K562 (cell line): Measurements from ENCODE around the gene GJC2. TPM values are rescaled to one million over a fixed set of nuclear protein-coding genes. Genes with fewer than 3 reads are reported as not detected.
A peak's percentile ranks its signal among the peaks of the same experiment; 100 is the strongest.

Source experiments
- CHD2 ChIP-seq: IDR thresholded peaks from 2 replicates; pipeline ENCODE4 v1.6.1; 2011; ENCODE audit warnings: low read depth, low read length
- ELF2 ChIP-seq: fragments of 250-450 bp; sonication (Bioruptor Pico); IDR thresholded peaks from 2 replicates; pipeline ENCODE4 v1.5.0; 2021; ENCODE audit warnings: mild to moderate bottlenecking
- ERF ChIP-seq: fragments of 450-650 bp; formaldehyde crosslinking; IDR thresholded peaks from 2 replicates; pipeline ENCODE4 v1.4.0; 2020; ENCODE audit warnings: mild to moderate bottlenecking, mixed read lengths
- FOXA1 ChIP-seq: fragments of 450-650 bp; IDR thresholded peaks from 2 replicates; pipeline ENCODE4 v1.6.1; 2016; ENCODE audit warnings: mild to moderate bottlenecking, borderline replicate concordance
- FOXJ2 ChIP-seq: fragments of 200-800 bp; sonication (Bioruptor generic); IDR thresholded peaks from 2 replicates; pipeline ENCODE4 v1.6.1; 2016; ENCODE audit warnings: missing genetic modification characterization, missing compliant biosample characterization
- GATAD2A ChIP-seq: fragments of 450-650 bp; IDR thresholded peaks from 2 replicates; pipeline ENCODE4 v1.6.1; 2017
- GMEB1 ChIP-seq: fragments of 250-450 bp; sonication (Bioruptor Pico); IDR thresholded peaks from 2 replicates; pipeline ENCODE4 v1.4.0; 2020; ENCODE audit warnings: mild to moderate bottlenecking
- ID3 ChIP-seq, 2 experiments: fragments of 250-450 bp in 1 of 2; fragments of 450-650 bp in 1 of 2; sonication (Bioruptor Pico) in 1 of 2; IDR thresholded peaks; 2 replicates each; pipeline versions ENCODE4 v1.6.1 to v1.8.0; 2016 to 2021; ENCODE audit warnings: mild to moderate bottlenecking in 2 of 2, moderate library complexity in 2 of 2, missing compliant biosample characterization in 1 of 2, missing genetic modification characterization in 1 of 2
- MED1 ChIP-seq: sonication (generic); formaldehyde crosslinking; IDR thresholded peaks from 2 replicates; pipeline ENCODE4 v1.8.1; 2023; ENCODE audit warnings: missing genetic modification reagents, borderline replicate concordance
- MTF1 ChIP-seq: fragments of 250-450 bp; sonication (Bioruptor Pico); IDR thresholded peaks from 2 replicates; pipeline ENCODE4 v1.9.0; 2021; ENCODE audit warnings: moderate library complexity, mild to moderate bottlenecking, inconsistent platforms, borderline replicate concordance
- NFXL1 ChIP-seq: fragments of 450-650 bp; formaldehyde crosslinking; IDR thresholded peaks from 2 replicates; pipeline ENCODE4 v1.4.0; 2021; ENCODE audit warnings: mild to moderate bottlenecking
- NR2C2 ChIP-seq, 2 experiments: fragments of 200-800 bp in 1 of 2; sonication (Bioruptor generic) in 1 of 2; sonication (generic) in 1 of 2; formaldehyde crosslinking in 1 of 2; IDR thresholded peaks; 2 replicates each; pipeline versions ENCODE4 v1.6.1 to v1.8.0; 2016 to 2022; ENCODE audit warnings: mild to moderate bottlenecking in 1 of 2, missing compliant biosample characterization in 1 of 2, missing genetic modification characterization in 1 of 2, missing genetic modification reagents in 1 of 2
- POLR2A ChIP-seq: fragments of 450-650 bp; conservative IDR thresholded peaks from 2 replicates; pipeline ENCODE4 v1.6.1; 2016
- RNF2 ChIP-seq: sonication (generic); IDR thresholded peaks from 2 replicates; pipeline ENCODE4 v1.6.1; 2016
- TCF3 ChIP-seq: sonication (generic); formaldehyde crosslinking; IDR thresholded peaks from 2 replicates; pipeline ENCODE4 v1.4.0; 2020; ENCODE audit warnings: mild to moderate bottlenecking, missing genetic modification reagents
- TCF7 ChIP-seq: sonication (generic); IDR thresholded peaks from 2 replicates; pipeline ENCODE4 v1.6.1; 2016; ENCODE audit warnings: antibody characterized with exemption, borderline replicate concordance
- XRCC4 ChIP-seq: IDR thresholded peaks from one replicate; pipeline ENCODE4 v1.6.1; 2011; ENCODE audit not compliant: insufficient read depth, insufficient read length; ENCODE audit errors: extremely low read depth
- ZC3H4 ChIP-seq: sonication (generic); formaldehyde crosslinking; IDR thresholded peaks from 2 replicates; pipeline ENCODE4 v1.9.0; 2021; ENCODE audit warnings: missing genetic modification reagents, borderline replicate concordance
- ZHX1 ChIP-seq: fragments of 150-350 bp; conservative IDR thresholded peaks from 2 replicates; pipeline ENCODE4 v1.6.1; 2014; ENCODE audit warnings: low read length
- polyA plus RNA-seq, 8 experiments: library from polyadenylated mRNA; depleted of rRNA in 4 of 8; stranded (reverse) in 5 of 8; unstranded in 3 of 8; fragments of >200 nt; fragmentation: Nextera tagmentation in 2 of 8; fragmentation: Illumina TruSeq in 1 of 8; extraction: Ambion mirVana in 2 of 8; extraction: Trizol in 1 of 8; gene quantifications; 2 replicates each; pipeline versions ENCODE4 v1.2.1 to v1.2.3, GENCODE V29; 2011 to 2014; ENCODE audit warnings: inconsistent platforms in 1 of 8, missing spikeins in 1 of 8
- total RNA-seq, 7 experiments: library from RNA; depleted of rRNA in 6 of 7; stranded (reverse); fragments of >200 nt in 6 of 7; fragmentation: Illumina TruSeq in 2 of 7; extraction: Trizol in 2 of 7; gene quantifications; 2 replicates each; pipeline versions ENCODE4 v1.2.1 to v1.2.3, GENCODE V29; 2011 to 2021; ENCODE audit warnings: low replicate concordance in 1 of 7

The GJC2 gene
- total and polyA plus RNA-seq, 9 of the 15 experiments (the other 6 are each of a cell fraction or from before 2014, with no cell fraction given) = 0.03 to 0.62 (median 0.11) TPM; not detected in 2

- TF ChIP-seq GMEB1 (CRISPR knock-in tag) (peak; percentile 99), FOXJ2 (tag) (no peak), ELF2 (peak; percentile 93), TCF7 (peak; percentile 83; the same call in 1 of the 2 replicates), ERF (CRISPR knock-in tag) (peak; percentile 97), CHD2 (peak; percentile 17; the same call in 1 of the 2 replicates), GATAD2A (no peak), NFXL1 (CRISPR knock-in tag) (no peak), FOXA1 (no peak), ID3 (CRISPR knock-in tag; IDR thresholded peaks at IDR 0.05) (no peak), ID3 (tag; IDR thresholded peaks at IDR 0.05) (peak; percentile 97), RNF2 (peak; percentile 51), XRCC4 (no peak), MED1 (CRISPR knock-in tag) (no peak), TCF3 (CRISPR knock-in tag) (peak; percentile 24; the same call in 1 of the 2 replicates), POLR2A (peak; percentile 75; the same call in 1 of the 2 replicates), MTF1 (CRISPR knock-in tag) (peak; percentile 5; the same call in 1 of the 2 replicates), ZC3H4 (CRISPR knock-in tag) (0 out of 2 replicates have a peak, but pooled peaks have one; percentile 81), ZHX1 (peak; percentile 78; the same call in 1 of the 2 replicates), NR2C2 (CRISPR knock-in tag; IDR thresholded peaks at IDR 0.05) (no peak), NR2C2 (tag; IDR thresholded peaks at IDR 0.05) (peak; percentile 94)
Observed at GRCh38 chr1:228165372-228166169, 15.8 kb downstream of the GJC2 start, which contains the start of gene IBA57 (continued).
